T-helper 1 cell treated with Interleukin-12 subunit alpha and Interleukin-12 subunit beta and Interleukin-4 antibody, amounts not matched to agents 30 ng/mL and 1 ng/mL, for 36 hours (primary cell): ENCODE data around the gene TBATA. TPM values are rescaled to one million over a fixed set of nuclear protein-coding genes. Genes with fewer than 3 reads are reported as not detected.

Experiments used
- intact Hi-C: fragments of 100-400 bp; cut with micrococcal nuclease; formaldehyde crosslinking; loops from one replicate; pipeline ENCODE4 v1.15.1; 2024
- total RNA-seq: library from RNA; stranded (reverse); gene quantifications from 2 replicates; pipeline ENCODE4 v1.2.3, GENCODE V29; 2022

TBATA gene
- total RNA-seq, 1 donor from 2014 or later: not detected

- intact Hi-C loops: no loop called here
These were observed 22.6 kb downstream of the TBATA start for GRCh38 chr10:70762441-70763175.

GRCh38 chr10:70761727-70762350 is 23.3 kb downstream of the TBATA start:
- intact Hi-C loops: no loop called here

DNA sequence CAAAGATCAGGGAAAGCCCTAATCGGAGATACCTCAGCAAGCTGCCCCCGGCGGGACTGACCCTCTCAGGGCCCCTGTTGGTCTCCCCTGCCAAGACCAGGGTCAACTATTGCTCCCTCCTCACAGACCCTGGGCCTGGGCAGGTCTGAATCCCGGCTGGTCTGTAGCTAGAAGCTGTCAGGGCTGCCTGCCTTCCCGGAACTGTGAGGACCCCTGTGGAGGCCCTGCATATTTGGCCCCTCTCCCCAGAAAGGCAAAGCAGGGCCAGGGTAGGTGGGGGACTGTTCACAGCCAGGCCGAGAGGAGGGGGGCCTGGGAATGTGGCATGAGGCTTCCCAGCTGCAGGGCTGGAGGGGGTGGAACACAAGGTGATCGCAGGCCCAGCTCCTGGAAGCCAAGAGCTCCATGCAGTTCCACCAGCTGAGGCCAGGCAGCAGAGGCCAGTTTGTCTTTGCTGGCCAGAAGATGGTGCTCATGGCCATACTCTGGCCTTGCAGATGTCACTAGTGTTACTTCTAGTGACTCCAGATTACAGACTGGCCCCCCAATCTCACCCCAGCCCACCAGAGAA is 24.1 kb downstream of the TBATA start:
- intact Hi-C loops: no loop called here

- intact Hi-C loops: no loop called here
These were observed 24.8 kb downstream of the TBATA start for GRCh38 chr10:70760271-70760787.

DNA sequence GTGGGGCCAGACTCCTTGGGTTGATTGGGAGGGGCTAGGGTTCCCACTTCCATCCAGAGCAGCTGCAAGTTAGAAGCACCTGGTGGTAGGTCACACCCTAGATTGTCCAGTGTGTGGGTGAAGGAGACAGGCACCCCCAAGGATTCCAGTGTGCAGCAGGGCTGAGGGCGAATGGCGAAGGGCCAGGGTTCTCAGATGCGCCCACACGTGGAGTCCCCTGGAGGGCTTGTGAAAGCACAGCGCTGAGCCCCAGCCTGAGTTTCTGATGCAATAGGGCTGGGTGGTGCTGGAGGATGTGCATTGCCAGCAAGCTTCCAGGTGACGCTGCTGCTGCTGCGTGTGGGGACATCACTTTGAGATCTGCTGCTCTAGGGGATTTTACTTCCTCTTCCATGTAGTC is 25.4 kb downstream of the TBATA start:
- intact Hi-C loops: loop anchor here (1.0 kb wide), 6 partner anchors 121 to 538 kb away; no protein-coding TSS in a partner anchor

GRCh38 chr10:70758757-70759514 is 26.2 kb downstream of the TBATA start:
- intact Hi-C loops: loop anchor here (1.0 kb wide), 6 partner anchors 121 to 538 kb away; no protein-coding TSS in a partner anchor

GRCh38 chr10:70757856-70758255 is 27.3 kb downstream of the TBATA start:
- intact Hi-C loops: no loop called here

GRCh38 chr10:70756700-70757360 is 28.3 kb downstream of the TBATA start:
- intact Hi-C loops: no loop called here

GRCh38 chr10:70753841-70754621 is 31.1 kb downstream of the TBATA start:
- intact Hi-C loops: no loop called here

DNA sequence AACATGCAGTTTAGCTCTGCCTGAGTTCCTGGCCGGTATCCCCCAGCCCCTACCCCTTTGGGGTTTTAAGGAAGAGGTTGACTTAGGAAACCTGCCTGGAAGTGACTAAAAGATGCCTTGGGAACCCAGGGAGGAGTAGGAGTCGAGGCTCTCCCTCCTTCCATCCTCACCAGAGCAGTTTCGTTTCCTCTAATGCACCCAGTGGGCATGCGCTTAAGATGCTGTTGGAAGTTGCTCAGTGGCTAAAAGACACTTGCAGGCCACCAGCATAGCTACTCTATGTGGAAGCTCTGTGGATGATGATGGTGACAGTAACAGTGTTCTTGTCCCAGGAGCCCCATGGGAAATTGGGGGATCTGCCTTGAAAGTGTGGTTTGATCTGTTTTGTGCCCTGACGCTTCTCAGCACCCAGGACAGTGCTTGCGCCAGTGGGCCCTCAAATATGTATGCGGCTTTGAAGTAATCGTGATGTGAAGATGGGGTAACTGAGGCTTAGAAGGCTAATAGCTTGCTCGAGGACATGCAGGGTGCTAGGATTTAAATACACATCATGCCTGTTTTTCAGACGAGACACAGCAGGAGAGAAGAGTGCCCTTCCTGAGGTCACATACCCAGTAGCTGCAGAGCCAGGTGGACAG is 32.0 kb downstream of the TBATA start:
- intact Hi-C loops: no loop called here

GRCh38 chr10:70752571-70752970 is 32.6 kb downstream of the TBATA start:
- intact Hi-C loops: no loop called here

GRCh38 chr10:70751991-70752390 is 33.2 kb downstream of the TBATA start:
- intact Hi-C loops: no loop called here

GRCh38 chr10:70751356-70751755 is 33.8 kb downstream of the TBATA start:
- intact Hi-C loops: no loop called here

- intact Hi-C loops: no loop called here
These were observed 34.9 kb downstream of the TBATA start for GRCh38 chr10:70750156-70750703.

DNA sequence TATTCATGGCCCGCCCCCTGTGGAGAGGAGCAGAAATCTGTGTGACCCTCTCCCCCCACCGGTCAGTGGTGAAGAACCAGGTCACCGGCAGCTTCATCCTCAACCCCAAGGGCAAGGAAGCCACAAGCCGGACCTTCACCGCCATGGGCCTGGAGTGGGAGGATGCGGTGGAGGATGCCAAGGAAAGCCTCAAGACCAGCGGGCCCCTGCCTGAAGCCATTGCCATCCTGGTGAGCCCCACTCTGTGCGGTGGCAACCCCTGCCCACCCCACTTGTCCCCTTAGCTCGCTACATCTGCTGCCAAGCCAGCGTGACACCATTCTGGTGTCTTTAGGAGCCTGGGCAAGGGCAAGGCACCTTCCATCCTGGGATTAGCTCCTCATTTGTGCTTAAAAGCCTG is 35.4 kb downstream of the TBATA start:
- intact Hi-C loops: no loop called here

GRCh38 chr10:70748801-70749573 is 36.2 kb downstream of the TBATA start:
- intact Hi-C loops: no loop called here

GRCh38 chr10:70748305-70748704 is 36.9 kb downstream of the TBATA start:
- intact Hi-C loops: no loop called here

DNA sequence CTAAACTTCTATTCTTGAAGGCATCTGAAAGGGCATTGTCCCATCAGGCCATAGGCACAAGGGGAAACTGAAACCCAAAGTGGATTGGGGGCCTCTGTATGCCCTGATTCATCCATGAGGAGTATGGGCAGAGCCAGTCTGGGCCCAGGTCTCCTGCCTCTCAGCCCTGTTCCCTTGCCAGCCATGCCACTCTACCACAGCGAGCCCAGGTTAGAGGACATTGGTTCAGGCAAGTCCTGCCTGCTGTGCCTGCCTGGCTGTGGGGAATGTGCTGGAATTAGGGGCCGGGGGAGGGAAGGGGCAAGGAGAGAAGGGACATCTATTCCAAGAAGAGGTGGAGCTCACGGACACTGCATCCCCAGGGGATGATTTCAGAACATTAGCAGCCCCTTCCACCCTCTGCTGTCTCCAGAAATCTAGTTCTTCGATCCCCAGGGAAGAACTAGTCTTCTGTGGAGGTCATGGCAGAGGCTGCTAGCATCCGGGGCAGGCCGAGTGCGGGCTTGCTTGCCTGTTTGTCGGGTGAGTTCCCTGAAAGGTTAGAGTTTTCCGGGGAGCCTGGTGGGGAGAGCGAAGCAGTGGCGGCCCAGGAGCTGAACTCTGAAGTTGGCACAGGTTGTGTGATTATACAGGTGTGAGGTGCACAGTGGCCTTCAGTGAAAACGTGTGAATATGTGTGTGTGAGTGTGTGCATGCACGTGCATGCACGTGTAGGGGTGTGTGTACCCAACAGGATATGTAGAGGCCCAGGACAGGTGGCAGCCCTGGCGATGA is 37.8 kb downstream of the TBATA start:
- intact Hi-C loops: no loop called here
